Activated naive CD4-positive, alpha-beta T cell treated with Interleukin-2 at 50 U/mL for 16 hours (primary cell): ENCODE data around the gene SETBP1.

ENCODE experiments used
- DNase-seq: peaks from one replicate; pipeline ENCODE4 v3.0.0-alpha.2; 2020

Gene SETBP1

GRCh38 chr18:44916429-44917207, 235.9 kb downstream of the SETBP1 start:
- no peak for DNase-seq

DNA sequence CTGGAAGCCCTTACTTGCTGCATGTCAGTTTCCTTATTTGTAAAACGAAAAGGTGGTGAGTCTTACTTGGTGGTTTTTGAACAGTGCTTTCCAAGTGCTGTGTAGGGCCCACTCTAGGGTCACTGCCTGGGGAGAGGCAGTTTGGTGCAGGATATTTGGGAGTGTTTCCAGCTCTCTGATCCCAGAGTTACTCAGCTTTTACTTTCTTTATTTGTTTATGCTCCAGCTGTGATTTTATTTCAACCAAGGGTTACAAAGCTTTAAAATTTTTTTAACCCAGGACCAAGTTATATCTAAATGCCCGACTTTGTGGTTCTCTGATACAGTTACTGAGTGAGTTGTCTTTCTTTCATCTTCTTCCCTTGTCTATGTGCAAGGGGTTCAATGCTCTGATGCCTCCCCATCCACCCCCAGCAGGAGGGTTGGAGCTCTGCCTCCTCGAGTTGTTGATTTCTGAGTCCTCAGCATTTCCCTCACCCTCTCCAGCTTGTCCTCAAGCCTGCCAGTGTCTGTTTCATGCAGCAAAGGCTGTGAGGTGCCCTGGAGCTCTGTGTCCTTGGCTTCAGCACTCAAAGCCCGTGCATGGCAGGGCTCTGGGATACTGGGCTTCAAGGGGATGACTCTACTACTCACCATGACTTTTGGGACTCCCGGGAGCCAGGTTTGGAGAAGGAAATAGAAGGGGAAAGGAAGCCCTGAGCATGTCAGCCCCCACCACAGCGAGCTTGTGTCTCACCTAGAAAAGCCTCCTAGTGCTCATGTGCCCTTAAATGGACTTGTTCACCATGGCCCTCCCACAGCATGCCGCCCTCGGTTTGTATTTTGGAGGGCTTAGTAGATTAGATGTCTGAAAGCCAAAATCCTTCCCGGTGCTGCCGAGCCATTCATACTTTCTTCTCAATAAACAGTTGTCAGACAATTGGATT, 236.8 kb downstream of the SETBP1 start:
- DNase-seq: no peak

DNA sequence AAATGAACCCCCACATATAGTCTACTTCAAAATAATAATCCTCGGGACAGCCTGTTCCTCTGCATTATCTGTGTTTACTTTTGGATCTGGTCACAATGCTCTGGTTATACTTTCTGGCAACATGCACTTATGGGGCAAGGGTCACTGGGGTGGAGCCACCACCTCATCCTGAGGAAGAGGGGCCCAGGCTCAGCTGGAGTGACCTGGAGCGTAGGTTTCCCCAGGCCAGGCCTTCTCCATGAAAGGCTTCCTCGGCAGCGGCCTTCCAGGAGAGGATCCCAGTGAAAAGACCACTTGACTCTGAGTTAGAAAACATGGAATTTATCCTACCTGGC, 237.4 kb downstream of the SETBP1 start:
- no peak for DNase-seq

GRCh38 chr18:44920441-44920840, 239.8 kb downstream of the SETBP1 start:
- no peak for DNase-seq

- DNase-seq: no peak
These were observed 241.3 kb downstream of the SETBP1 start for GRCh38 chr18:44921974-44922373.

DNA sequence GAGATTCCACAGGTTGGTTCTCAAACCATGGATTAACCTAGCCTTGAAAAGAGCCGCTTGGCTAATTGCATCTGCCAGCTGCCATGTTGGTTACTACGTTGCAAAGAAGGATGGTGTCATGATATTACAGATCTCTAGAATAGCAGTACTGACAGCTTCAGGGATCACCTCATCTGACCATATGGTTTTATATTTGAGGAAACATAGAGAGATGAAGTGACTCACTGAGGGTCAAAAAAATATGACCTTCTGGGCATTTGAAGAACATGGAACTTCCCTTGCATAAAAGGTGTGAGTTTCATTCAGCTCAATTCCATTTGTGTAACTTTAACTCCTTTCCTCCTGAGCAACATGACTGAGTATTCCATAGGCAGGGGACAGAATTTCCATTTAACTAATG, 242.3 kb downstream of the SETBP1 start:
- DNase-seq: no peak

- no peak for DNase-seq
These were observed 244.3 kb downstream of the SETBP1 start for GRCh38 chr18:44924785-44925499.

DNA sequence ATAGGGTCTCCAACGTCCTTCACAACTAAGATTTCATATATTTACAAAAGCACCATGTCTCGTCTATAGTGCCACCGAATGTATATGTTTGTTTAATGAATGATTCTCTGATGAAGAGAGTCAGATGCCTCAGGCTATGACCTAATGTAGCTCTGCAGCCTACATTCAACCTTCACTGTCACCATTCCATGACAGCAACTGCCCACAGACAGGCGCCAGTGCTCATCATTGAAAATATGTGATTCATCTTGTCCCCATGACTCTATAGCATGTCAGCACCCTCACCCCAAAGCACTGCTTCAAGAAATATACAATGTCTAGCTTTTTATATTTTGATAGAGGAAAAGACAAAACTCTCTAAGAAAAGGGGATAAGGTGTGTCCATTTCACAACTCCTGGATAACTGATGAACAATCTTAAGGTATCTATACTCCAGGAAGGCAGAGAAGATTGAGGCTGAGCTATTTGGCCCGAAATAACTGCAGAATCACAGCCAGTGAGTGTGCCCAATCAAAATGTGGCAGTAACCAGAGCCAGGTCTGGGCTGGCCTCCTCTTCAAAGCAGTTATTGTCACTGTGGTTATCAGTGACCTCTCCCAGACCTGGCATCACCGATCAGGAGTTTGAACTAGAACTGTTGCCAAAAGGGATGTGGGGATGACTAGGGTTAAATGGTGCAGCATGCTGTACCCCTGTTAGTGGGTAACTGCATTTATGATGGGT, 246.6 kb downstream of the SETBP1 start:
- no peak for DNase-seq

DNA sequence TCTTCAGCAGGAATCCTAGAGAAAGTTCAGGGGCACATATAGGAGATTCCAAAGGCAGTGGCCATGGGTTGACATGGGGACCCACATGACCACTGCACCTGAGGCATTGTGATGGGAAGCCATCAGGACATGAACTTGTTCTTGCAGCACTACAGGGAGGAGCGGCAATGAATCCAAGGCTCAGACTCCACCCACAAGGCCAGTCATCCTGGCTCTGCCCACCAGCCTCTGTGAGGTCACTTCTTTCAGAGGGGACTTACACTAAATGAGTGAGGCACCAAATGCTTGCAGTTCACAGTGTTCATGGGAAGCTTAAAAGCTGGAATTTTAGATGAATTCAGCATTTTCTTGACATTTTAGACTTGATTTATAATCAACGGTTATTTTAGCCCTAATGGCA, 254.2 kb downstream of the SETBP1 start:
- DNase-seq: no peak

- no peak for DNase-seq
These were observed 254.8 kb downstream of the SETBP1 start for GRCh38 chr18:44935455-44935854.

DNA sequence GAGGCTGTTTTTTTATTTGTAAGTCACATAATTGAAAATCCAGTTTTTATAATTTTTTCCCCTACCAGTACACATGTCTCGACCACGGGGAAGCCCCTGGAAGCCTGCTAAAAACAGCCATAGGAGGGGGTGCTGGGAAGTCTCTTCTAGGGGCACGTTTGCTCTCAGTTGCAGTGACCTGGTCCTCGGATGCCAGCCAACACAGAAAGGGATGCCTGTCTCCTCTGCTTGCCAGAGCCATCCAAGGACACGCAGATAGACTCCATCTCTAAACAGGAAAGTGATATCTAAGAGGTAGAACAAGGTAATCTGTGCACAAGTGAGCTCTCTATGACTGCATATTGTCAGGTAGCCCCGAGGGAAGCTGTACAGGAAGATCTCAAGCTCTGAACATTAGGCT, 255.8 kb downstream of the SETBP1 start:
- no peak for DNase-seq

DNA sequence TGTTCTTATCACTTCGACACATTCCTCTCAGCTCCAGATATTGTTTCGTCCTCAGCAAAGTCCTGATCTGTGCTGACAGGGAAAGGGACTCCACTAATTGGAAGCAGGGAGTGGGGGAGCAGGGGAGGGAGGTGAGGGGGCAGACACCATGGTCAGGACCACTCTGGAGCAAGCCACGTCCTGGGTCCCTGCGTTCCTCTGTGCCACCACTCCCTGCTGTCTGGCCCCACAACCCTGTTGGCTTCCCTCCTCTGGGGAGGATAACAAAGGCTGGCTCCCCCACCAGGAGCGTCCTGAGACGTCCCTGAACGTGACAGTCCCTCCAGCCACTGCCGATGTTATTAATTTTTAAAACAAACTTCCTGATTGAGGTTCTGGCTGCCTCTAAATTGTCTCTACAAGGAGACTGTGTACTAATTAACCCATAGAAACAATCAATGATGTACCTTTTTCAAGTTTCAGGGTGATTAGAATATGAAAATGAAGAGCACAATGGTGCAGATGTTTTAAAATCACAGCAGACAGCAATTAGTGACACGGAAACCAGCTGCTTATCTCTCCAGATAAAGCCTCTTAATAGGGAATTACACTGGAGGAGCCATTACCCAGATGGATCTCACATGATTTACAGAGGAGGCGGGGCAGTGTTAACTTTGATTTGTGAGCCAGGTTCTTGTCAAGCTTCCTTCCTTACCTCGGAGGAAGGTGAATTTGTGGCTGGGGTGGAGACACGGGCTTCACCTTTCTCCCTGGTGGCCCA, 257.5 kb downstream of the SETBP1 start:
- DNase-seq: no peak

DNA sequence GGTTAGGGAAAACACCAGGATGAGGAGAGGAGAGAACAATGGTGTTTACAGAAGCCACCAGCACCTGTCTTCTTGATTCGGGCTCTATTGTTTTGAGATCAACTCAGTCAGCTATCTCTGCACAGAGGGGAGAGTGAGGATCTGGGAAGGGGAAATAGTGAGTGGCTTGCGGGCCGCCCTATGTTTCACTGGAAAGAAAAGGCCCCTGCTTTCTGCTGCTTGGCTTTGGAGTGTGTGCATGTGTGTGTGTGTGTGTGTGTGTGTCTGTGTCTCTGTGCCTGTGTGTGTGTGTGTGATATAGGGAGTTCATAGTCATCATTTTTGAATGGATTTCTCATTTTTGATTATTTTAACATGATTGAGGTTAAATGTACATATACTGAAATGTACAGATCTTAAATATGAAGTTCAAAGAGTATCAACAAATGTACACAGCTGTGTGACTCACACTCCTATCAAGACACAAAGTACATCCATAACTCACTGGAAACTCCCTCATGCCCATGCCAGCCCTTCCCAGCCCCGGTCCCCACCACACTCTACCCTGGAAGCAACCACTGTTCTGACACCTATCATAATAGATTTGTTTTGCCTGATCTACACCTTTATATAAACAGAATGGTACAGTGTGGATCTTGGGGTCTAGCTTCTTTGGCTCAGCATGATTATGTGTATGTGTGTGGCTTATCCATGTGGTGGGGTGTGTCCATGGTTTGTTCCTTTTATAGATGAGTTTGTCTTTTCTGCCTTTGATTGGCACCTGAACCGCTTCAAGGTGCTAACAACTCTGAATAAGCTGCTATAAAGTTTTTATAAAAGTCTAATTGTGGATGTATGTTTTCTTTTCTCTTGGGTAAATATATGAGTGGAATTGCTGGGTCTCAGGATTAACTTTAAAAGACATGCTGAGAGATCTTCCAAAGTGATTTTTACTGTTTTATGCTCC, 258.3 kb downstream of the SETBP1 start:
- no peak for DNase-seq

DNA sequence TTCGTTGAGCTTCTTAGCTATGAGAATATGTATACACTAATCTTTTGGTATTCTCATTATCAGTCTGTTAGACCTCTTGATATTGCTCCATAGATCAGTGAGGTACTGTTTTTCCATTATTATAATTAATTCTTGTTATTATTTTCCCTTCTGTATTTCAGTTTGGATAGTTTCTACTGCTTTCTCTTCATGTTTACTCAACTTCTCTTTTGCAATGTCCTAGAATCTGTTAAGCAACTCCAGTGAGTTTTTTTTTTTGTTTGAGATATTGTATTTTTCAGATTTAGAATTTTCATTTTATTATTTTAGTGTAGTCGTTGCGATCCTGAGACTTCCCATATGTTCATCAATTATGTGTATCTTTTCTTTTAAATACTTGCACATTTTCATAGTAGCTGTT, 260.8 kb downstream of the SETBP1 start:
- no peak for DNase-seq

DNA sequence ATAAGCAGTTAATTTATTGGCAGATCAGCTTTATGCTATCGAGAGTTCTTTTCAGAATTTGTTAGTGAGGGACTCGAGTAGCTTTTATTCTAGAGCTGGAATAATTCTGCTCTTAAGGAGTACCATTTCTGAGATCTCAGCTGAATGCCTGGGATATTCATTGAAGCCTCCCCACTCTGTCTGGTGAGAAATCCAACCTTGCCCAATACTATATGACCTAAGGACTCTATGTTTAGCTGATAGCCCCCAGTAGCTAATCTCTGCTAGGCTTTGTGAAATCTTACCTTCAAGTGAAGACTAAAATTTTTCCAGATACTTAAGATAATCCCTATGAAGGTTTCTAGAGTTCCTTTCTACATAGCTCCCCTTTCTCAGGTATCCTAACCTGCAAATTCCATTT, 261.4 kb downstream of the SETBP1 start:
- DNase-seq: no peak

DNA sequence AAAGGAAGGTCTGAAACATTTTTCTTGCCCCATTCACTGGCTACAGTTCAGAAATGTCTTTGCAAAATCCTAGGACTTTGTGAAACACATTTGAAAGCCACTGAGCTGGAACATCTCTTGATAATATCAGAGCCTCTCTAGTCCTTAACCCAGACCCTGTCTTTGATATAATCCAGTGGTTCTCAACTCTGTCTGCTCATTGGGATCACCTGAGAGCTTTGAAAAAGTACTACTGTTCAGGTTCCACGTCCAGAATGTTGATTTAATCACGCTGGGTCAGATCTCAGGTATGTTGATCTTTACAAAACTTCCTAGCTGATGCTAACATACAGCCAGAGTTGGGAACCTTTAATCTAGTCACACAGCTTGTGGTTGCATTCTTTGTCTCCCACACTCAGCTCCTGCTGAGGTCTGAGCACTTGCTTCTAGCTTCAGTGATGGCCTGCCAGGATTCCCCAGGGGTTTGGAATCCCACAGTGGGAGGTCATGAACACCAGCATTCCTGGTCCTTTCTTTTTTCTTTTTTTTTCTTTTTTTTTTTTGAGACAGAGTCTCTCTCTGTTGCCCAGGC, 262.7 kb downstream of the SETBP1 start:
- DNase-seq: no peak

DNA sequence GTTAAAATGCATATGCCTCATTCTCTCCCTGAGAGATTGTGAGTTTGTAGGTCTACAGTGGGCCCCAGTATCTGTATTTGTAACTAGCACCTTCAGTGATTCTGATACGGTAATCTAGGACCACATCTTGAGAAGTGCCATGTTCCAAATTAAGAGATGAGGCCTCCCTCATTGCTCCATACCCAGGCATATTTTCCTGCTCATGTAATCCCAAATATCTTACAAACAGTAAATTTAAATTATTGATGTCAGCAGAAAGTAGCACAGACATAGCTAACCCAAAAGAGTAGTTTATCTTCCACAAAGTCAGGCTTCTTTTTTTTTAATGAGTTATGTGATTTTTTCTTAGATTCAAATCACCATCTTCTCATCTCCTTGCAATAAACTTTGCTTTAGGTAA, 263.8 kb downstream of the SETBP1 start:
- DNase-seq: no peak

GRCh38 chr18:44945888-44946401, 265.3 kb downstream of the SETBP1 start:
- no peak for DNase-seq

GRCh38 chr18:44946529-44947113, 265.9 kb downstream of the SETBP1 start:
- no peak for DNase-seq

DNA sequence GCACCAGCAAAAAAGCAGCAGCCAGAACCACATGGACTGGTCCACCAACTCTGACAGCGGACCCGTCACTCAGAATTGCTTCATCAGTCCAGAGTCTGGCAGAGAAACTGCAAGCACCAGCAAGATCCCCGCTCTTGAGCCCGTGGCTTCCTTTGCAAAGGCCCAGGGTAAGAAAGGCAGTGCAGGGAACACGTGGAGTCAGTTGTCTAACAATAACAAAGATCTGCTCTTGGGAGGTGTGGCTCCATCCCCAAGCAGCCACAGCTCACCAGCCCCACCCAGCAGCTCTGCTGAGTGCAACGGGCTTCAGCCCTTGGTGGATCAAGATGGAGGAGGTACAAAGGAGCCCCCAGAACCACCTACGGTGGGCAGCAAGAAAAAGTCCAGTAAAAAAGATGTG, 269.3 kb downstream of the SETBP1 start:
- no peak for DNase-seq
